ENCODE data around the gene MINDY2.
A peak's percentile ranks its signal among the peaks of the same experiment; 100 is the strongest.
"Not testable (repeated sequence)": the region's sequence is repeated elsewhere in the genome, so short reads cannot be mapped to it uniquely, and the experiment has no call there.

The MINDY2 gene

GRCh38 chr15:58833681-58834426 lies 62.8 kb downstream of the MINDY2 start:
- not testable (repeated sequence) for DNase-seq

DNA sequence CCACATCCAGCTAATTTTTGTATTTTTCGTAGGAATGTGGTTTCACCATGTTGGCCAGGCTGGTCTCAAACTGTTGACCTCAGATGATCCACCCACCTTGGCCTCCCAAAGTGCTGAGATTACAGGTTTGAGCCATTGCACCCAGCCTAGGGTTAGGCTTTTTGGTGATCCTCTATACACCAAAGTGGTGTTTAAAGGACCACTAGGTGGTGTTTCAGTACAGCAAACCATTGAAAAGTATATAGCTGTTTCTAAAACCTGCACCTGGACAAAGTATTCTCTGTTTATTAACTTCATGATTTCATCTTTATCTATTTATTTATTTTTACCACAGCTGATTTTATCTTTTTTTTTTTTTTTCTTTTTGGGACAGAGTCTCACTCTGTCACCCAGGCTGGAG lies 68.4 kb downstream of the MINDY2 start:
- DNase-seq, result no peak

- no peak for DNase-seq
Observed at GRCh38 chr15:58840048-58840447, 68.9 kb downstream of the MINDY2 start.

GRCh38 chr15:58842713-58843396 lies 71.8 kb downstream of the MINDY2 start:
- DNase-seq, result no peak

- not testable (repeated sequence) for DNase-seq
Observed at GRCh38 chr15:58851205-58851604, 80.1 kb downstream of the MINDY2 start.

DNA sequence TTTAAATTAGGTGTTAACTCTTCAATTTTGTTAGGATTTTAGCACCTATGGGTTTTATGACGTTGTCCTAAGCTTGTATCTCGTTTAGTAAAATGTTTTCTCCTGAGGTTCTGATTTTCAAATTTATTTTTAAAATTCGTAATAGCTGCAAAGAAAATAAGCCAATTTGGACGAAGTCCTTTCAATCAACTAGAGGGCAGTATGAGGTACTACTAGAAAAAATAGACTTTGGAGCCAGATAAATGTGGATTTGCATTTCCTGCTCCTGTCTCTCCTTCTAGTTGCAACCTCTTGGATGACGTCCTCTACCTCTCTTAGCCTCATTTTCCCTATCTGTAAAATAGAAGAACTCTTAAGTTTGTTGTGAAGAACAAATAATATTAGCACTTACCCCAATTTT lies 81.2 kb downstream of the MINDY2 start:
- no peak for DNase-seq

GRCh38 chr15:58854593-58854992 lies 83.5 kb downstream of the MINDY2 start:
- no peak for DNase-seq

- no peak for DNase-seq
Observed at GRCh38 chr15:58856086-58856485, 85.0 kb downstream of the MINDY2 start.

DNA sequence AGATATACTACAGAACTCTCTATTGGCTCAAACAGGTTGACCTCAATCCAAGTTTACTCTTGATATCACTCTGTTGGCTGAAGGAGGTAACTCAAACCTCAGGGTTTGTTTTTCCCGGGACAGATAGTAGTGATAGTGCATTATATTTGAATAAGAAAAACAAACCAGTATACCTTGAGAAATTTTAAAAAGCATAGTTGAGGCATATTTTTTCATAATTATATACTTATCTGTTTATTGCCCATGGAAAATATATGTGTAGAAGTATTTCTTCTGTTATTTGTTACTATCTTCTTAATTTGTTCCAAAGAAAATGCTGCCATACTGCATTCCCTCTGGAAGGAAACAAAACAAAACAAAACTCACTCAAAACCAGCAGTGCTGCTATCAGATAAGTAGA lies 85.5 kb downstream of the MINDY2 start:
- not testable (repeated sequence) for DNase-seq

DNA sequence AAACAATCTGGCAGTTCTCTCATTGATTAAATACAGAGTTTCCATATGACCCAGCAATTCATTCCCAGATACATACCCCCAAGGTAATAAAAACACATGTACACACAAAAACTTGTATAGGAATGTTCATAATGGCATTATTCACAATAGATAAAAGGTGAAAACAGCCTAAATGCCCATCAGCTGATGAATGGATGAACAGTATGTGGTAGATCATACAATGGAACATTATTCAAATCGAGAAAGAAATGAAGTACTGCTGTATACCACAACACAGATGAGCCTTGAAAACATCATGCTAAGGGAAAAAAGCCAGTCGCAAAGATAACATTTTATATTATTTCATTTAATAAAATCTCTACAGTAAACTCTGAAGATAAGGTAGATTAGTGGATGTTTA lies 91.2 kb downstream of the MINDY2 start:
- no peak for DNase-seq

GRCh38 chr15:58864602-58865424 lies 93.7 kb downstream of the MINDY2 start:
- DNase-seq, result peak; percentile 2

DNA sequence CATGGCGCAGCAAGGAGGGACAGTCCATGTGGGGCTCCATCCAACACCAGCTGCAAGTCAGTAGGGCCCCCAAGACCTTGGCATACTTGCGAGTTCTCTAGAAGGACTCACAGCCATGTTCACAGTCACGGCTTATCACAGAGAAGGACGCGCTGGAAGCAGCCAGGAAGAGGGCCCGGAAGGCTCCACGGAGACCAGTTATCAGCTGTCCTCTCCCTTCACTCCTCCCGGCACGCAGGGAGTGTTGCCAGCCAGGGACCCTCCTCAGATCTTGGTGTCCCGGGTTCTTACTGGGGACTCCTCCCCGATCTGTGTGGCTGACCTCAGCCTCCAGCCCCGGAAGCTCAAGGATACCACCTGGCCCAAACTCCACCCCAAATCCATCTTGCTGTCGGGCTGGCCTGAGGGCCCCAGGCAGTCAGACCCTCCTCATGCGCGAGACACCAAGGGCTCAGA lies 94.4 kb downstream of the MINDY2 start:
- DNase-seq, result no peak

DNA sequence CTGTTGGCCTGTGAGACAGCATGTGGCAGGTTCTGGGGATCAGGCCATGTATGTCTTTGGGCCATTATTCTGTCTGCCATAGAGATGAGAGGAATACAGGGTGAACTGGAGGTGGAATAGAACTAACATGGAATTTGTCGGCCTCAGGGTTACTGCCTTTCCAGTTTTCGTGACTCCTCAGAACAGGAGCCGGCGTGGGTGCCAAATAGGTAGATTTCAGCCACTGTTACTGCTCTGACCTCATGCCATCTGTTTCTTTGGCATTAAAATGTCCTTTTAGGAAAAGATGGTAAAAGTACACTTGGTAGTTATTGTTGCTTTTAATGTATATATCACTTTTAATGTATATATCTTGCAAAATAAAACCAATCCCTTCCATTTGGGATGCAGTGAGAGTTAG lies 96.8 kb downstream of the MINDY2 start:
- DNase-seq, result no peak

- peak; percentile 16 for DNase-seq
Observed at GRCh38 chr15:58870451-58870850, 99.3 kb downstream of the MINDY2 start.

GRCh38 chr15:58873267-58873666 lies 102.2 kb downstream of the MINDY2 start:
- DNase-seq, result peak; percentile 45

- no peak for DNase-seq
Observed at GRCh38 chr15:58875343-58875742, 104.2 kb downstream of the MINDY2 start.

- DNase-seq, result no peak
Observed at GRCh38 chr15:58876306-58877106, 105.4 kb downstream of the MINDY2 start.

DNA sequence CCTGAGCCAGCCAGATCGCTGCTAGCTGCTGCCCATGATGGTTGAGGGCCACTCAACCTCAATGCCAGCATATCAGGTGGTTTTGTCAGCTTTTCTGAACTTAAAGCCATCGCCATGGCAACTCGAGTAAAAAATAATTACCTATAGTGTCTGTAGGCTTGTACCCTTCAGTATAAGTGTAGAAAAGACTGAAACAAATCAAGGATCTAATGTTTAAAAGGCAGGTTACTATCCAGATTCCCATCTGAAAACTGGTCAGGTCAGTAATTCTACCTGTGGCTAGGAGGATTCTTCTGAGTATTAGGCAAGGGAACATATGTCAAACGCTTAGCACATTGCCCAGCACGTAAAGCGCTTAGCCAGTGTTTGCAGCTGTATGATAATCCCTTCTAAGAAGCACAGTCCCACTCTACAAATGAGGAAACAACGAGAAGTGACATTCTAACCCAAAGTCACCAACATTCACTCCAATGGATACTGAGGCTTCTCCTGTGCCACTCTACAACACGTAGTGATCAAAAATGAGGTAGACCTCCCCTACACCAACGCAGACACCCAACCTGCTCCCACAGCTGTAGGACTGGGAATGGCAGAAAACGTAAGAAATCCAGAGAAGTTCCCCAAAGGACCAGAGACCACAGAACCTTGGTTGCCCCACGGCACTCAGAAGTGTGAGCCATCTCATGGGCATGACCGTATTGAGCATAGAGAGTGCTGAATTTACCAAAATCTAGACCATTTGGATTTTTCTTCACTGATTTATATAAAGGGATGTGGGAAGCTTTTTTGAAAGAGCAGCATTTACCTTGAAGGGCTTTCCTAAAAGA lies 107.1 kb downstream of the MINDY2 start:
- no peak for DNase-seq

DNA sequence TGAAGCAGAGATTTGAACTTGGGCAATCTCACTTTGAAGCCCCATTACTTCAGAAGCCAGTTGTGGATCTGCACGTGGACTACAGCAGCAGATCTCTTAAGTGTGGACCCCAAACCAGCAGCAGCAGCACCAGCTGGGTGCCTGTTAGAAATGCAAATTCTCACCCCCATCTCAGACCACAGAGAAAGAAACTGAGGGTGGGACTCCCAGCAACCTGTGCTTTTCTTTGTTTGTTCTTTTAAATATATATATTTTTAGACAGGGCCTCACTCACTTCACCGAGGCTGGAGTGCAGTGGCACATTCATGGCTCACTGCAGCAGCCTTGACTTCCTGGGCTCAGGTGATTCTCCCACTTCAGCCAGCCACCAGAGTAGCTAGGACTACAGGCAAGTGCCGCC lies 109.2 kb downstream of the MINDY2 start:
- DNase-seq, result no peak

GRCh38 chr15:58882243-58882642 lies 111.1 kb downstream of the MINDY2 start:
- no peak for DNase-seq

- DNase-seq, result peak; percentile 10
Observed at GRCh38 chr15:58883926-58884325, 112.8 kb downstream of the MINDY2 start.

- no peak for DNase-seq
Observed at GRCh38 chr15:58886921-58887320, 115.8 kb downstream of the MINDY2 start.
